OCI-LY7 (cell line): Measurements from ENCODE around the gene ABHD8. TPM values are rescaled to one million over a fixed set of nuclear protein-coding genes. Genes with fewer than 3 reads are reported as not detected.
A peak's percentile ranks its signal among the peaks of the same experiment; 100 is the strongest.

Experiments
- BruUV-seq: library from RNA; stranded (reverse); fragments of 400-500 nt; replicated peaks from 2 replicates; lab custom pipeline; 2021; lab: Mats Ljungman, UMichigan
- CTCF ChIA-PET: fragments of 300-600 bp; sonication (Branson Sonifier 250); formaldehyde crosslinking; loops from one replicate; lab custom pipeline; 2022; ENCODE audit warnings: antibody characterized with exemption; ENCODE audit not compliant: unreplicated experiment; lab: Charles Lee
- POLR2A ChIA-PET: fragments of 300-600 bp; sonication (Branson Sonifier 250); formaldehyde crosslinking; loops from one replicate; lab custom pipeline; 2022; ENCODE audit warnings: antibody characterized with exemption; lab: Charles Lee
- DNase-seq: peaks from one replicate; pipeline ENCODE4 v3.0.0-alpha.2; 2015; ENCODE audit warnings: low spot score
- H2AFZ ChIP-seq: fragments of 200-600 bp; sonication (generic), shearing (Covaris generic); 2 replicates; pipeline ENCODE4 v1.6.1; 2014; ENCODE audit warnings: mild to moderate bottlenecking, antibody characterized with exemption, low read length, moderate library complexity
- H3K27ac ChIP-seq: fragments of 200-600 bp; sonication (generic); 2 replicates; pipeline ENCODE4 v1.5.1; 2014; ENCODE audit warnings: mixed run types, low read depth, mild to moderate bottlenecking, moderate library complexity, low read length, inconsistent platforms; ENCODE audit not compliant: poor library complexity, severe bottlenecking
- H3K36me3 ChIP-seq: fragments of 200-600 bp; sonication (generic); 2 replicates; pipeline ENCODE4 v1.6.1; 2014; ENCODE audit warnings: mild to moderate bottlenecking, antibody characterized with exemption, low read length, moderate library complexity, mixed read lengths; ENCODE audit not compliant: insufficient read depth
- H3K4me1 ChIP-seq: fragments of 200-600 bp; sonication (generic); 2 replicates; pipeline ENCODE4 v1.5.1; 2014; ENCODE audit warnings: mild to moderate bottlenecking, low read length; ENCODE audit not compliant: insufficient read depth, poor library complexity, severe bottlenecking
- H3K4me2 ChIP-seq: fragments of 200-600 bp; sonication (generic); 2 replicates; pipeline ENCODE4 v1.6.1; 2014; ENCODE audit warnings: mild to moderate bottlenecking, low read length
- H3K4me3 ChIP-seq: fragments of 200-600 bp; sonication (generic); 2 replicates; pipeline ENCODE4 v1.5.1; 2014; ENCODE audit warnings: mild to moderate bottlenecking, low read depth, low read length; ENCODE audit not compliant: poor library complexity, severe bottlenecking
- H3K79me2 ChIP-seq: fragments of 200-600 bp; sonication (generic); 2 replicates; pipeline ENCODE4 v1.6.1; 2016; ENCODE audit warnings: low read depth, mild to moderate bottlenecking, low read length, moderate library complexity, mixed read lengths; ENCODE audit not compliant: insufficient read depth
- H3K9me2 ChIP-seq: fragments of 200-600 bp; sonication (generic); 2 replicates; pipeline ENCODE4 v1.6.1; 2016; ENCODE audit warnings: mild to moderate bottlenecking, low read length, mixed read lengths; ENCODE audit not compliant: insufficient read depth
- H3K9me3 ChIP-seq: fragments of 200-600 bp; sonication (generic); 2 replicates; pipeline ENCODE4 v1.6.1; 2014; ENCODE audit warnings: mild to moderate bottlenecking, mixed run types, low read length, mixed read lengths
- H4K20me1 ChIP-seq: fragments of 200-600 bp; sonication (generic); 2 replicates; pipeline ENCODE4 v1.6.1; 2014; ENCODE audit warnings: mild to moderate bottlenecking, antibody characterized with exemption, low read length, moderate library complexity, mixed read lengths; ENCODE audit not compliant: insufficient read depth
- EZH2phosphoT487 ChIP-seq: fragments of 200-600 bp; sonication (generic); IDR thresholded peaks from 2 replicates; pipeline ENCODE4 v1.6.1; 2018; ENCODE audit warnings: low read depth, borderline replicate concordance, mild to moderate bottlenecking, mixed run types, antibody characterized with exemption, low read length, moderate library complexity, mixed read lengths
- intact Hi-C: fragments of 100-400 bp; cut with micrococcal nuclease; formaldehyde crosslinking; loops from one replicate; pipeline ENCODE4 v1.10.0; 2022; ENCODE audit not compliant: unreplicated experiment
- total RNA-seq, 2 experiments: library from RNA; depleted of rRNA in 1 of 2; stranded (reverse); fragments of >200 nt in 1 of 2; shearing (Covaris generic) in 1 of 2; gene quantifications; 2 replicates each; pipeline ENCODE4 v1.2.3, GENCODE V29; 2014 to 2022
- TF ChIP-seq, protein P1 (sequence below): fragments of 200-600 bp; sonication (generic); conservative IDR thresholded peaks from 2 replicates; pipeline ENCODE4 v1.5.1; 2014; ENCODE audit warnings: mild to moderate bottlenecking, antibody characterized with exemption, low read length, moderate library complexity, mixed read lengths

Gene ABHD8
- total RNA-seq, 2 experiments from 2014 or later, result 11.6 to 18.9 TPM

DNA sequence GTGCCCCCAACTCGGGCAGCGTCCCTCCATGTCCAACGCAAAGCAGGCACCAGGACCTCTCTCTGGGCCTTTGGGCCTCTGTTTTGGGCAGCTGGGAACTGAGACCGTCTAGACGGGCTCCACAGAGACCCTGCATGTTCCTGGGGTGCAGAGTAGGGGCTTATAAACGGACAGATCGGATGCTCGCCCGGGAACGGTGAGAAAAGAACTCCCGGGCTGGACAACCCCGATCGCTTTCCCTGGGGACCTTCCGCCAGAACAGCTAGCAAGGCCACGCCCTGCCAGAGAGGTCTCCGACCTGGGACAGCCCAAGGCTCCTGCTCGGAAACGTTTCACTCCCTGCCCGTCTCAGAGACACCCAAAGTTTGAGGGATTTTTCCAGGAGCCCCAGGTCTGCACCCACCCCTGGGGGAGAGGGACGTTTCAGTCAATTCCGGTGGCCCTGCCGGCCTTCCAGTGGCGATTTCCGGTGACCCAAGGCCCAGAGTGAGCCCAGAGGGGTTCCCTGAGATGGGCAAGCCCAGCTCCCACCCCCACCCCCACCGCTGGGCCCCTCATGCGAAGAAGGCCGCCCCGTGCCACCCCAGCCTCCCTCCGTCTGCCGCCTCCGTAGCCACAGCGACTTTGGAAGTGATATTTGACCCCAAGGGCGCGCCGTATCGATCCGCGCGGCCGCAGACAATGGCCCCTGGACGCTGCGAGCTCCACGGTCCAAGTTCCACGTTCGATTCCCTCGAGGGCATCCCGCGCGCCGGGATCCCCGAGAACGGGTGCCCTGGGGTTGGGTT is 59.2 kb downstream of the ABHD8 start:
- H3K27ac ChIP-seq, result peak overlapping the region; percentile 53
- TF ChIP-seq, protein P1, sequence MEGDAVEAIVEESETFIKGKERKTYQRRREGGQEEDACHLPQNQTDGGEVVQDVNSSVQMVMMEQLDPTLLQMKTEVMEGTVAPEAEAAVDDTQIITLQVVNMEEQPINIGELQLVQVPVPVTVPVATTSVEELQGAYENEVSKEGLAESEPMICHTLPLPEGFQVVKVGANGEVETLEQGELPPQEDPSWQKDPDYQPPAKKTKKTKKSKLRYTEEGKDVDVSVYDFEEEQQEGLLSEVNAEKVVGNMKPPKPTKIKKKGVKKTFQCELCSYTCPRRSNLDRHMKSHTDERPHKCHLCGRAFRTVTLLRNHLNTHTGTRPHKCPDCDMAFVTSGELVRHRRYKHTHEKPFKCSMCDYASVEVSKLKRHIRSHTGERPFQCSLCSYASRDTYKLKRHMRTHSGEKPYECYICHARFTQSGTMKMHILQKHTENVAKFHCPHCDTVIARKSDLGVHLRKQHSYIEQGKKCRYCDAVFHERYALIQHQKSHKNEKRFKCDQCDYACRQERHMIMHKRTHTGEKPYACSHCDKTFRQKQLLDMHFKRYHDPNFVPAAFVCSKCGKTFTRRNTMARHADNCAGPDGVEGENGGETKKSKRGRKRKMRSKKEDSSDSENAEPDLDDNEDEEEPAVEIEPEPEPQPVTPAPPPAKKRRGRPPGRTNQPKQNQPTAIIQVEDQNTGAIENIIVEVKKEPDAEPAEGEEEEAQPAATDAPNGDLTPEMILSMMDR, result no peak
- no peak for TF ChIP-seq EZH2phosphoT487
- no TSS peak for BruUV-seq
- DNase-seq, result peak; percentile 37
- intact Hi-C loops, result loop anchor here (1.0 to 10.0 kb wide), 3 partner anchors 18 to 349 kb away; partner anchors contain the start of gene OCEL1
- no peak overlapping the region for H2AFZ ChIP-seq
- H3K9me2 ChIP-seq, result no peaks in the 10 kb centered on the region
- H3K36me3 ChIP-seq, result no peaks in the 10 kb centered on the region
- POLR2A ChIA-PET, result interaction anchor here (0.9 kb wide), 1 partner anchor 62 kb away, joined by 3 read pairs; no protein-coding TSS in a partner anchor
- no peaks in the 10 kb centered on the region for H3K9me3 ChIP-seq
- CTCF ChIA-PET, result no interaction called here
- no peaks in the 10 kb centered on the region for H4K20me1 ChIP-seq
- peaks cover 23% of the 10 kb centered on the region; the same call in 1 of the 2 replicates for H3K79me2 ChIP-seq
- H3K4me2 ChIP-seq, result peak overlapping the region; percentile 81
- H3K4me1 ChIP-seq, result peaks cover 43% of the 10 kb centered on the region
- H3K4me3 ChIP-seq, result peak overlapping the region; percentile 74

DNA sequence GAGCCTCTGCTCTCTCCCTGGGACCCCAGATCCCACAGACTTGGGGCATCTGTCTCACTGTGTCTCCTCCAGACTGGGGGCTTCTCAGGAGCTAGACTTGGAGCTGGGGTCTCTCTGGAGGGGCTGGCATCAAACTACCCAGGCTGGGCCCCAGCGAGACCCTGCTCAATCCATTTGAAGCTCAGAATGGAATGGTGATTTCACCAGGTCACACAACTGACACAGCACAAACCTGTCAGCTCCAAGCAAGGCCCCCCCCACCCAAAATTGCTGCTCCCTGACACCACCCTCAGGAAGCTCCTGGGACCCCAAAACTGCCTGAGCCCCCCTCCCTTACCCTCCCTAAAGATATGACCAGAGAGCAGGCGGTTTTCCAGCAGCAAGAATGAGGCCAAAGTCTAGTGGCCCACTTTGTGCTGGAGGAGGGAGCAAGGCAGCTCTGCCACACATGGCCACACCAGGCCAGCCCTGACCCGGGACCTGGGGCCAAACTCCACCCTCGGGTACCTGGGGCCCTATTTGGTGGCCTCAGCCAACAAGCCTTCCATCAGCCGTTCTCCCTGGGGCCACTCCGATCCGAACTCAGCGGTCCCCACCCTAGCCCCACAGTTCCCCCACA is 59.9 kb downstream of the ABHD8 start:
- no peak for DNase-seq
- ChIA-PET POLR2A (interaction anchor here (0.9 to 1.5 kb wide), 2 partner anchors 24 to 63 kb away, joined by 3 to 6 read pairs; partner anchors contain the start of gene BABAM1), CTCF (no interaction called here)
- Histone ChIP-seq H4K20me1 (no peaks in the 10 kb centered on the region), H3K4me1 (peaks cover 43% of the 10 kb centered on the region), H3K36me3 (peaks cover 4% of the 10 kb centered on the region; the same call in 1 of the 2 replicates), H3K4me2 (peak overlapping the region; percentile 81), H3K9me2 (no peaks in the 10 kb centered on the region), H3K4me3 (peak overlapping the region; percentile 74), H3K79me2 (peaks cover 23% of the 10 kb centered on the region; the same call in 1 of the 2 replicates), H3K9me3 (no peaks in the 10 kb centered on the region), H3K27ac (peak overlapping the region; percentile 53), H2AFZ (no peak overlapping the region)
- no TSS peak for BruUV-seq
- intact Hi-C loops, result loop anchor here (1.0 to 10.0 kb wide), 2 partner anchors 17 to 349 kb away; partner anchors contain the start of gene OCEL1
- TF ChIP-seq, protein P1, result no peak
- TF ChIP-seq EZH2phosphoT487, result no peak
